Measurements from ENCODE around the gene GAS2L1.
A peak's percentile ranks its signal among the peaks of the same experiment; 100 is the strongest.

GRCh38 chr22:29300807-29301601, 5.4 kb upstream of the GAS2L1 start:
- TF ChIP-seq EZH2phosphoT487 (IDR thresholded peaks at IDR 0.05; ENCODE audit: unreplicated experiment) = no peak
- TF ChIP-seq CTCF (conservative IDR thresholded peaks at IDR 0.05; ENCODE audit: low read depth in 2 of 2) = no peak
- peak; percentile 55 for TF ChIP-seq POLR2AphosphoS5 (IDR thresholded peaks at IDR 0.05; ENCODE audit: low read depth)
- TF ChIP-seq REST (IDR thresholded peaks at IDR 0.05; ENCODE audit: unreplicated experiment) = no peak
- TF ChIP-seq ZNF331 (CRISPR knock-in tag; IDR thresholded peaks at IDR 0.05; ENCODE audit: low read depth) = no peak
- no peak for TF ChIP-seq EZH2 (IDR thresholded peaks at IDR 0.05; ENCODE audit: low read depth, unreplicated experiment)
- no peak for TF ChIP-seq JUNB (IDR thresholded peaks at IDR 0.05; ENCODE audit: unreplicated experiment)
- no peak for TF ChIP-seq STAT1 (IDR thresholded peaks at IDR 0.05; ENCODE audit: unreplicated experiment)
- no peak for TF ChIP-seq CREB1 (CRISPR knock-in tag; IDR thresholded peaks at IDR 0.05; ENCODE audit: low read depth)
- TF ChIP-seq ETS1 (IDR thresholded peaks at IDR 0.05) = no peak
- TF ChIP-seq ZNF462 (CRISPR knock-in tag; IDR thresholded peaks at IDR 0.05) = no peak

Data from GM23338 (cell line).